SK-N-SH treated with all-trans-retinoic acid at 6 μM for 48 hours (cell line): ENCODE data around the gene TRPM6.

ENCODE experiments used
- ATAC-seq: fragments of 200-7000 bp; cut with Tn5 transposase; 3 replicates; pipeline ENCODE4 v1.9.1; 2020; ENCODE audit warnings: mild to moderate bottlenecking, moderate library complexity
- ARNTL ChIP-seq: fragments of 450-650 bp; formaldehyde crosslinking; IDR thresholded peaks from 2 replicates; pipeline ENCODE4 v1.5.0; 2020; ENCODE audit warnings: low read depth, mild to moderate bottlenecking, moderate library complexity, borderline replicate concordance
- BACH2 ChIP-seq: fragments of 250-450 bp; sonication (Bioruptor Pico); IDR thresholded peaks from 2 replicates; pipeline ENCODE4 v1.9.0; 2021; ENCODE audit warnings: mild to moderate bottlenecking, borderline replicate concordance
- CSDC2 ChIP-seq: fragments of 250-450 bp; sonication (Bioruptor Pico); IDR thresholded peaks from 2 replicates; pipeline ENCODE4 v1.5.0; 2020; ENCODE audit warnings: mild to moderate bottlenecking, moderate library complexity
- CSRNP3 ChIP-seq: fragments of 250-450 bp; sonication (Bioruptor Pico); IDR thresholded peaks from 2 replicates; pipeline ENCODE4 v1.5.1; 2021; ENCODE audit warnings: mild to moderate bottlenecking, moderate library complexity
- ESRRG ChIP-seq: fragments of 250-450 bp; sonication (Bioruptor Pico); IDR thresholded peaks from 2 replicates; pipeline ENCODE4 v1.6.1; 2021; ENCODE audit warnings: mild to moderate bottlenecking
- GLIS3 ChIP-seq: fragments of 250-450 bp; sonication (Bioruptor Pico); IDR thresholded peaks from 2 replicates; pipeline ENCODE4 v1.5.0; 2020; ENCODE audit warnings: mild to moderate bottlenecking, moderate library complexity
- ISL1 ChIP-seq: fragments of 250-450 bp; sonication (Bioruptor Pico); IDR thresholded peaks from 2 replicates; pipeline ENCODE4 v2.1.2; 2022; ENCODE audit warnings: mild to moderate bottlenecking, moderate library complexity
- OSR1 ChIP-seq: fragments of 250-450 bp; sonication (Bioruptor Pico); IDR thresholded peaks from 2 replicates; pipeline ENCODE4 v1.8.0; 2022; ENCODE audit warnings: moderate library complexity, mild to moderate bottlenecking, inconsistent platforms
- POU6F1 ChIP-seq: fragments of 250-450 bp; sonication (Bioruptor Pico); IDR thresholded peaks from 2 replicates; pipeline ENCODE4 v1.8.0; 2021; ENCODE audit warnings: low read depth, mild to moderate bottlenecking, moderate library complexity, borderline replicate concordance
- PPARA ChIP-seq: fragments of 250-450 bp; sonication (Bioruptor Pico); IDR thresholded peaks from 2 replicates; pipeline ENCODE4 v1.5.0; 2020; ENCODE audit warnings: mild to moderate bottlenecking, borderline replicate concordance
- RARB ChIP-seq: fragments of 250-450 bp; sonication (Bioruptor Pico); IDR thresholded peaks from 2 replicates; pipeline ENCODE4 v1.8.0; 2021; ENCODE audit warnings: mild to moderate bottlenecking, moderate library complexity
- TCF4 ChIP-seq: fragments of 250-450 bp; sonication (Bioruptor Pico); IDR thresholded peaks from 2 replicates; pipeline ENCODE4 v1.8.0; 2021; ENCODE audit warnings: mild to moderate bottlenecking, moderate library complexity, borderline replicate concordance
- TOX ChIP-seq: fragments of 250-450 bp; sonication (Bioruptor Pico); IDR thresholded peaks from 2 replicates; pipeline ENCODE4 v1.8.0; 2021; ENCODE audit warnings: mild to moderate bottlenecking, moderate library complexity, borderline replicate concordance
- ZC3H10 ChIP-seq: fragments of 250-450 bp; sonication (Bioruptor Pico); IDR thresholded peaks from 2 replicates; pipeline ENCODE4 v1.5.1; 2021; ENCODE audit warnings: mild to moderate bottlenecking, moderate library complexity
- ZFP3 ChIP-seq: fragments of 250-450 bp; sonication (Bioruptor Pico); IDR thresholded peaks from 2 replicates; pipeline ENCODE4 v1.5.0; 2020; ENCODE audit warnings: mild to moderate bottlenecking, moderate library complexity
- ZFP30 ChIP-seq: fragments of 450-650 bp; formaldehyde crosslinking; IDR thresholded peaks from 2 replicates; pipeline ENCODE4 v1.5.0; 2022; ENCODE audit warnings: mild to moderate bottlenecking, moderate library complexity
- ZNF565 ChIP-seq: fragments of 450-650 bp; formaldehyde crosslinking; conservative IDR thresholded peaks from 2 replicates; pipeline ENCODE4 v1.5.0; 2020; ENCODE audit warnings: low read depth, mild to moderate bottlenecking, moderate library complexity
- ZNF70 ChIP-seq: fragments of 450-650 bp; formaldehyde crosslinking; IDR thresholded peaks from 2 replicates; pipeline ENCODE4 v1.5.0; 2020; ENCODE audit warnings: mild to moderate bottlenecking, moderate library complexity
- ZNF8 ChIP-seq: fragments of 450-650 bp; formaldehyde crosslinking; IDR thresholded peaks from 2 replicates; pipeline ENCODE4 v1.5.0; 2020; ENCODE audit warnings: mild to moderate bottlenecking, moderate library complexity
- TF ChIP-seq, protein P1 (sequence below): fragments of 250-450 bp; sonication (Bioruptor Pico); IDR thresholded peaks from 2 replicates; pipeline ENCODE4 v1.5.1; 2020; ENCODE audit warnings: low read depth, mild to moderate bottlenecking, moderate library complexity
- TF ChIP-seq, protein P2 (sequence below): fragments of 250-450 bp; sonication (Bioruptor Pico); IDR thresholded peaks from 2 replicates; pipeline ENCODE4 v1.5.0; 2020; ENCODE audit warnings: mild to moderate bottlenecking, moderate library complexity

Gene TRPM6

DNA sequence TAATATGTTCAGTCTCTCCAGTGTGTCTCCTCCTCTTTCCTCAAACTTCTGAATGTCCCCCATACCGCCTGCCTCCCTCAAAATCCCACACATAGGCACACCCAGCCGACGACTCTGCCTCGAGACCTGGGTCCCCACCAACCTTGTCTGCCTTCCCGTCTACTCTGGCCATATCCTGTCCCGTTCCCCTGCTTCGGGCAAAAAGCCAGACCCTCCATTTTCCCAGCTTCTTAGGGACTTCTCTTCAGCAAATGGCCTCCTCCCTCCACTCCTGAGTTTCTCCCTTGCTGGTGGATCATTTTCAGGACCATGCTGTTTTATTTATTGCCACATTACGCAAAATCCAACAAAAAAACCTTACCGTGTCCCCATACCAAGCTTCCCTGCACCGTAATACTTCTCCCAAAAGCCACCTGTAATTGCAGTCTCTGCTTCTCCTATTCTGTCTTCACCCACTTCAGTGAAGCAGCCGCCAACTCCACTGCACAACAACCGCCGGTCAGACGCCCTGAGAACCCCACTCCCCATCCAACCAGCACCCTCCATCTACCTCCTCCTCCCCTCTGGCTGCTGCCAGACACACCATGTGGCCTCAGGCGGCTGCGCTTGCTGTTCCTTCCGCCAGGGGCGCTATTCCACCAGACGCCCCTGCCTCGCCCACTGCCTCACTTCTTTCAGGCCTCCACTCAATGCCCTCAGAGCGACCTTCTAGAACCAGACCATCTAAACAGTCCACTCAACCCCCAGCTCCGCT is 117.0 kb downstream of the TRPM6 start:
- peak; percentile 92 for ATAC-seq
- TF ChIP-seq CSRNP3 (CRISPR knock-in tag) (no peak), TCF4 (CRISPR knock-in tag) (no peak), ISL1 (CRISPR knock-in tag) (no peak), RARB (CRISPR knock-in tag) (no peak), ZNF70 (peak; percentile 85), POU6F1 (CRISPR knock-in tag) (no peak), ZFP30 (CRISPR knock-in tag) (no peak), ZNF8 (CRISPR knock-in tag) (no peak)

DNA sequence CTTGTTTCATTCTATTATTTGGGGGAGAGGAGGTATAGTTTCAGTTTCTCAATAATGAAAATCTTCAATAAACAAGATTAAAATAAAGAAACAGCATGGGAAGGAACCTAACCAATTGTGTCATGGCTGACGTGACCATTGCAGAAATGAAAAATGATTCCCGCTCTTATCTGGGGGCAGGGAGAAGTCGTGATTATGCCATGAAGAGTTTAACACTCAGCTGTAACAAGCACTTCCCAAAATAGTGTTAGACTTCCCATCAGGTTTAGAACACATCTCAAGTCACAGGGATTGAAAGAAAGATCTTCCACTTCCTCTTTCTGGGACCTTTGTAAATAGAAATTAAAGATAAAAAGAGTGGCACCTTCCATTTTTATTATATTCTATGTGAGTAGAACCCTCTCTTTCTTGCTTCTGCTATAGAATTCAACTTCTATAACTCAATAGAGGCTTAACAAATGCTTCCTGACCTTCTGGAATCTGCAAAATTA is 122.2 kb downstream of the TRPM6 start:
- TF ChIP-seq PPARA (CRISPR knock-in tag), result no peak
- TF ChIP-seq GLIS3, result no peak
- TF ChIP-seq, protein P1, sequence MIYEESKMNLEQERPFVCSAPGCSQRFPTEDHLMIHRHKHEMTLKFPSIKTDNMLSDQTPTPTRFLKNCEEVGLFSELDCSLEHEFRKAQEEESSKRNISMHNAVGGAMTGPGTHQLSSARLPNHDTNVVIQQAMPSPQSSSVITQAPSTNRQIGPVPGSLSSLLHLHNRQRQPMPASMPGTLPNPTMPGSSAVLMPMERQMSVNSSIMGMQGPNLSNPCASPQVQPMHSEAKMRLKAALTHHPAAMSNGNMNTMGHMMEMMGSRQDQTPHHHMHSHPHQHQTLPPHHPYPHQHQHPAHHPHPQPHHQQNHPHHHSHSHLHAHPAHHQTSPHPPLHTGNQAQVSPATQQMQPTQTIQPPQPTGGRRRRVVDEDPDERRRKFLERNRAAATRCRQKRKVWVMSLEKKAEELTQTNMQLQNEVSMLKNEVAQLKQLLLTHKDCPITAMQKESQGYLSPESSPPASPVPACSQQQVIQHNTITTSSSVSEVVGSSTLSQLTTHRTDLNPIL (CRISPR knock-in tag), result no peak
- no peak for TF ChIP-seq CSDC2
- no peak for TF ChIP-seq ZFP3 (CRISPR knock-in tag)

GRCh38 chr9:74762950-74763349 is 124.8 kb downstream of the TRPM6 start:
- ATAC-seq, result no peak
- TF ChIP-seq ARNTL (CRISPR knock-in tag), result no peak
- no peak for TF ChIP-seq ZC3H10
- no peak for TF ChIP-seq ZNF565 (CRISPR knock-in tag)
- no peak for TF ChIP-seq GLIS3
- TF ChIP-seq, protein P2, sequence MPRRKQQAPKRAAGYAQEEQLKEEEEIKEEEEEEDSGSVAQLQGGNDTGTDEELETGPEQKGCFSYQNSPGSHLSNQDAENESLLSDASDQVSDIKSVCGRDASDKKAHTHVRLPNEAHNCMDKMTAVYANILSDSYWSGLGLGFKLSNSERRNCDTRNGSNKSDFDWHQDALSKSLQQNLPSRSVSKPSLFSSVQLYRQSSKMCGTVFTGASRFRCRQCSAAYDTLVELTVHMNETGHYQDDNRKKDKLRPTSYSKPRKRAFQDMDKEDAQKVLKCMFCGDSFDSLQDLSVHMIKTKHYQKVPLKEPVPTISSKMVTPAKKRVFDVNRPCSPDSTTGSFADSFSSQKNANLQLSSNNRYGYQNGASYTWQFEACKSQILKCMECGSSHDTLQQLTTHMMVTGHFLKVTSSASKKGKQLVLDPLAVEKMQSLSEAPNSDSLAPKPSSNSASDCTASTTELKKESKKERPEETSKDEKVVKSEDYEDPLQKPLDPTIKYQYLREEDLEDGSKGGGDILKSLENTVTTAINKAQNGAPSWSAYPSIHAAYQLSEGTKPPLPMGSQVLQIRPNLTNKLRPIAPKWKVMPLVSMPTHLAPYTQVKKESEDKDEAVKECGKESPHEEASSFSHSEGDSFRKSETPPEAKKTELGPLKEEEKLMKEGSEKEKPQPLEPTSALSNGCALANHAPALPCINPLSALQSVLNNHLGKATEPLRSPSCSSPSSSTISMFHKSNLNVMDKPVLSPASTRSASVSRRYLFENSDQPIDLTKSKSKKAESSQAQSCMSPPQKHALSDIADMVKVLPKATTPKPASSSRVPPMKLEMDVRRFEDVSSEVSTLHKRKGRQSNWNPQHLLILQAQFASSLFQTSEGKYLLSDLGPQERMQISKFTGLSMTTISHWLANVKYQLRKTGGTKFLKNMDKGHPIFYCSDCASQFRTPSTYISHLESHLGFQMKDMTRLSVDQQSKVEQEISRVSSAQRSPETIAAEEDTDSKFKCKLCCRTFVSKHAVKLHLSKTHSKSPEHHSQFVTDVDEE (CRISPR knock-in tag), result no peak
- TF ChIP-seq POU6F1 (CRISPR knock-in tag), result no peak
- TF ChIP-seq CSRNP3 (CRISPR knock-in tag), result no peak
- no peak for TF ChIP-seq ZFP3 (CRISPR knock-in tag)
- no peak for TF ChIP-seq ISL1 (CRISPR knock-in tag)
- TF ChIP-seq ESRRG (CRISPR knock-in tag), result no peak
- no peak for TF ChIP-seq TCF4 (CRISPR knock-in tag)
- no peak for TF ChIP-seq OSR1 (CRISPR knock-in tag)
- TF ChIP-seq, protein P1 (CRISPR knock-in tag), result no peak
- no peak for TF ChIP-seq RARB (CRISPR knock-in tag)
- TF ChIP-seq TOX (CRISPR knock-in tag), result no peak
- TF ChIP-seq ZFP30 (CRISPR knock-in tag), result no peak
- TF ChIP-seq BACH2 (CRISPR knock-in tag), result no peak

More for the DNA sequence above, 122.2 kb downstream of the TRPM6 start:
- no peak for ATAC-seq
